Hepatocyte (in vitro differentiated cells): ENCODE results near the gene ZIC1.
A peak's percentile ranks its signal among the peaks of the same experiment; 100 is the strongest.

Experiments
- EZH2 ChIP-seq: fragments of 200-600 bp; sonication (generic); IDR thresholded peaks from 2 replicates; pipeline ENCODE4 v1.6.1; 2016; ENCODE audit warnings: antibody characterized with exemption, mild to moderate bottlenecking, borderline replicate concordance
- EZH2phosphoT487 ChIP-seq: fragments of 200-600 bp; sonication (generic); IDR thresholded peaks from one replicate; pipeline ENCODE4 v1.6.1; 2018; ENCODE audit warnings: antibody characterized with exemption, mild to moderate bottlenecking, low read depth, moderate library complexity; ENCODE audit not compliant: unreplicated experiment, severe bottlenecking
- TF ChIP-seq, protein P1 (sequence below): fragments of 200-600 bp; sonication (generic); IDR thresholded peaks from 2 replicates; pipeline ENCODE4 v1.5.1; 2016; ENCODE audit warnings: antibody characterized with exemption, mild to moderate bottlenecking; ENCODE audit not compliant: poor library complexity

DNA sequence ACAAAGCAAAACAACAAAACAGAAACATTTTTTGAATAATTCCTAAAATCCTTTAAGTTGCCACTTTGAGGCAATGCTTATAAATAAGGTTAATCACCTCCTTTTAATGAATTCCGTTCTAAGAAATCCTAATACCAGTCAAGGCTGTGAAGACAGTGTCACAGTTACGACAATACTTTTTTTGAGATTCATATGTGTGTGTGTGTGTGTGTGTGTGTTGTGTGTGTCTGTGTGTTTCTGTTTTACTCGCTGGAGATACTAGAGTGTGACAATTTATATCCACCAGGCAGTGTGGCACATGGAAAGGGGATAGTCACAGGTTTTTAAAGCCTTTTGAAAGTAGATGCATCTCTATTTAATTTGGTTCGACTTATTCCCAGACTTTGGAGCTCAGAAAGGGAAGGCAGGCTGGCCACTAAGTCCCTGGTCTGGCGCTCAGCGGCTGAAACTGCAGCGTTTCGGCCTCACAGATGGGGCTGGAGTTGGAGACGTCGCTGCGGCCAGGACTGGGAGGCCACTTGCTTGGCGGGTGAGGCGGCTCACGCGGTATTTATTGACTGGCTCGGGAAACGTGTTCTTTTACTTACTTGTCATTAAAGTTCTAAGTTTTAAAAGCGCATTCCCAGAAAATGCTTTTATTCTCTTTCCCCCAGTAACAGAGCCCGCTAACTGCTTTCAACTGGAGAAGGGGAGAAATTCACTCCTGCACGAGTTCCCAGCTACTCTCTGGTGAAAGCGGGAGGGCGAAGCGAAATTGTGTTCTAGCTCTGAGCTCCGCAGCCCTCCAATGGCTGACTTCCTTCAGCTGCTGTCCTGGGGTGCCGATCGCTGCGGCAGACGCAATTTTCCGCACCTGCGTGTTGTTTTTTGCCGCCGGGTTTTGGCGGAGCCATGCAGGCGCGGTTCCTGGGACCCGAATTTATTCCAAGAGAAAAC is 13.7 kb downstream of the ZIC1 start:
- TF ChIP-seq, protein P1, sequence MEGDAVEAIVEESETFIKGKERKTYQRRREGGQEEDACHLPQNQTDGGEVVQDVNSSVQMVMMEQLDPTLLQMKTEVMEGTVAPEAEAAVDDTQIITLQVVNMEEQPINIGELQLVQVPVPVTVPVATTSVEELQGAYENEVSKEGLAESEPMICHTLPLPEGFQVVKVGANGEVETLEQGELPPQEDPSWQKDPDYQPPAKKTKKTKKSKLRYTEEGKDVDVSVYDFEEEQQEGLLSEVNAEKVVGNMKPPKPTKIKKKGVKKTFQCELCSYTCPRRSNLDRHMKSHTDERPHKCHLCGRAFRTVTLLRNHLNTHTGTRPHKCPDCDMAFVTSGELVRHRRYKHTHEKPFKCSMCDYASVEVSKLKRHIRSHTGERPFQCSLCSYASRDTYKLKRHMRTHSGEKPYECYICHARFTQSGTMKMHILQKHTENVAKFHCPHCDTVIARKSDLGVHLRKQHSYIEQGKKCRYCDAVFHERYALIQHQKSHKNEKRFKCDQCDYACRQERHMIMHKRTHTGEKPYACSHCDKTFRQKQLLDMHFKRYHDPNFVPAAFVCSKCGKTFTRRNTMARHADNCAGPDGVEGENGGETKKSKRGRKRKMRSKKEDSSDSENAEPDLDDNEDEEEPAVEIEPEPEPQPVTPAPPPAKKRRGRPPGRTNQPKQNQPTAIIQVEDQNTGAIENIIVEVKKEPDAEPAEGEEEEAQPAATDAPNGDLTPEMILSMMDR = no peak
- peak; percentile 26 for TF ChIP-seq EZH2phosphoT487
- peak; percentile 98 for TF ChIP-seq EZH2
